ENCODE data around the gene SIRPB2.

- TF ChIP-seq POLR2AphosphoS5 (IDR thresholded peaks at IDR 0.05; ENCODE audit: borderline replicate concordance, low read depth, low read length) (no peak), EZH2 (IDR thresholded peaks at IDR 0.05) (no peak), FOXP2 (optimal IDR thresholded peaks at IDR 0.05; ENCODE audit: control extremely low read depth, extremely low read length, insufficient read depth) (no peak)
Measured at GRCh38 chr20:1456300-1456699, 34.9 kb downstream of the SIRPB2 start.
